Esophagus muscularis mucosa (tissue), 4 donors: Measurements from ENCODE around the gene PARS2.

Experiments
- CTCF ChIP-seq, 3 experiments: fragments of 200-600 bp in 2 of 3; fragments of 450-650 bp in 1 of 3; sonication (generic) in 2 of 3; IDR thresholded peaks; one replicate each; pipeline ENCODE4 v1.5.1; 2017 to 2019; ENCODE audit warnings: antibody characterized with exemption in 3 of 3, mild to moderate bottlenecking in 2 of 3, moderate library complexity in 1 of 3
- EP300 ChIP-seq: sonication (generic); formaldehyde crosslinking; IDR thresholded peaks from one replicate; pipeline ENCODE4 v1.6.1; 2017; ENCODE audit warnings: antibody characterized with exemption
- POLR2A ChIP-seq: fragments of 450-650 bp; IDR thresholded peaks from one replicate; pipeline ENCODE4 v1.6.1; 2017; ENCODE audit warnings: antibody characterized with exemption, moderate library complexity, mild to moderate bottlenecking, low read depth
- POLR2AphosphoS5 ChIP-seq, 2 donors: sonication (generic); formaldehyde crosslinking; IDR thresholded peaks; one replicate each; pipeline ENCODE4 v1.6.1; 2017; ENCODE audit warnings: antibody characterized with exemption in 2 of 2

GRCh38 chr1:54745274-54745673, 19.0 kb downstream of the PARS2 start:
- no peak for TF ChIP-seq POLR2A
- no peak for TF ChIP-seq CTCF (IDR thresholded peaks at IDR 0.05)
- no peak for TF ChIP-seq POLR2AphosphoS5 (IDR thresholded peaks at IDR 0.05)
- TF ChIP-seq EP300 = no peak
